OCI-LY7 (cell line): ENCODE data around the gene EGFR. TPM values are rescaled to one million over a fixed set of nuclear protein-coding genes. Genes with fewer than 3 reads are reported as not detected.

Experiments used
- BruUV-seq: library from RNA; stranded (reverse); fragments of 400-500 nt; replicated peaks from 2 replicates; lab custom pipeline; 2021; lab: Mats Ljungman, UMichigan
- CTCF ChIA-PET: fragments of 300-600 bp; sonication (Branson Sonifier 250); formaldehyde crosslinking; loops from one replicate; lab custom pipeline; 2022; ENCODE audit warnings: antibody characterized with exemption; ENCODE audit not compliant: unreplicated experiment; lab: Charles Lee
- POLR2A ChIA-PET: fragments of 300-600 bp; sonication (Branson Sonifier 250); formaldehyde crosslinking; loops from one replicate; lab custom pipeline; 2022; ENCODE audit warnings: antibody characterized with exemption; lab: Charles Lee
- DNase-seq: peaks from one replicate; pipeline ENCODE4 v3.0.0-alpha.2; 2015; ENCODE audit warnings: low spot score
- H2AFZ ChIP-seq: fragments of 200-600 bp; sonication (generic), shearing (Covaris generic); 2 replicates; pipeline ENCODE4 v1.6.1; 2014; ENCODE audit warnings: mild to moderate bottlenecking, antibody characterized with exemption, low read length, moderate library complexity
- H3K27ac ChIP-seq: fragments of 200-600 bp; sonication (generic); 2 replicates; pipeline ENCODE4 v1.5.1; 2014; ENCODE audit warnings: mixed run types, low read depth, mild to moderate bottlenecking, moderate library complexity, low read length, inconsistent platforms; ENCODE audit not compliant: poor library complexity, severe bottlenecking
- H3K36me3 ChIP-seq: fragments of 200-600 bp; sonication (generic); 2 replicates; pipeline ENCODE4 v1.6.1; 2014; ENCODE audit warnings: mild to moderate bottlenecking, antibody characterized with exemption, low read length, moderate library complexity, mixed read lengths; ENCODE audit not compliant: insufficient read depth
- H3K4me1 ChIP-seq: fragments of 200-600 bp; sonication (generic); 2 replicates; pipeline ENCODE4 v1.5.1; 2014; ENCODE audit warnings: mild to moderate bottlenecking, low read length; ENCODE audit not compliant: insufficient read depth, poor library complexity, severe bottlenecking
- H3K4me2 ChIP-seq: fragments of 200-600 bp; sonication (generic); 2 replicates; pipeline ENCODE4 v1.6.1; 2014; ENCODE audit warnings: mild to moderate bottlenecking, low read length
- H3K4me3 ChIP-seq: fragments of 200-600 bp; sonication (generic); 2 replicates; pipeline ENCODE4 v1.5.1; 2014; ENCODE audit warnings: mild to moderate bottlenecking, low read depth, low read length; ENCODE audit not compliant: poor library complexity, severe bottlenecking
- H3K79me2 ChIP-seq: fragments of 200-600 bp; sonication (generic); 2 replicates; pipeline ENCODE4 v1.6.1; 2016; ENCODE audit warnings: low read depth, mild to moderate bottlenecking, low read length, moderate library complexity, mixed read lengths; ENCODE audit not compliant: insufficient read depth
- H3K9me2 ChIP-seq: fragments of 200-600 bp; sonication (generic); 2 replicates; pipeline ENCODE4 v1.6.1; 2016; ENCODE audit warnings: mild to moderate bottlenecking, low read length, mixed read lengths; ENCODE audit not compliant: insufficient read depth
- H3K9me3 ChIP-seq: fragments of 200-600 bp; sonication (generic); 2 replicates; pipeline ENCODE4 v1.6.1; 2014; ENCODE audit warnings: mild to moderate bottlenecking, mixed run types, low read length, mixed read lengths
- H4K20me1 ChIP-seq: fragments of 200-600 bp; sonication (generic); 2 replicates; pipeline ENCODE4 v1.6.1; 2014; ENCODE audit warnings: mild to moderate bottlenecking, antibody characterized with exemption, low read length, moderate library complexity, mixed read lengths; ENCODE audit not compliant: insufficient read depth
- CTCF ChIP-seq: fragments of 200-600 bp; sonication (generic); conservative IDR thresholded peaks from 2 replicates; pipeline ENCODE4 v1.5.1; 2014; ENCODE audit warnings: mild to moderate bottlenecking, antibody characterized with exemption, low read length, moderate library complexity, mixed read lengths
- EZH2phosphoT487 ChIP-seq: fragments of 200-600 bp; sonication (generic); IDR thresholded peaks from 2 replicates; pipeline ENCODE4 v1.6.1; 2018; ENCODE audit warnings: low read depth, borderline replicate concordance, mild to moderate bottlenecking, mixed run types, antibody characterized with exemption, low read length, moderate library complexity, mixed read lengths
- intact Hi-C: fragments of 100-400 bp; cut with micrococcal nuclease; formaldehyde crosslinking; loops from one replicate; pipeline ENCODE4 v1.10.0; 2022; ENCODE audit not compliant: unreplicated experiment
- total RNA-seq, 2 experiments: library from RNA; depleted of rRNA in 1 of 2; stranded (reverse); fragments of >200 nt in 1 of 2; shearing (Covaris generic) in 1 of 2; gene quantifications; 2 replicates each; pipeline ENCODE4 v1.2.3, GENCODE V29; 2014 to 2022

EGFR gene
- total RNA-seq, 2 experiments from 2014 or later = 0.27 TPM; not detected in 1

- no peak overlapping the region for H2AFZ ChIP-seq
- H3K4me2 ChIP-seq = no peak overlapping the region
- ChIA-PET CTCF (no interaction called here), POLR2A (no interaction called here)
- TF ChIP-seq CTCF (no peak), EZH2phosphoT487 (no peak)
- intact Hi-C loops = no loop called here
- no peaks in the 10 kb centered on the region for H3K9me3 ChIP-seq
- no peaks in the 10 kb centered on the region for H3K9me2 ChIP-seq
- H3K4me1 ChIP-seq = no peaks in the 10 kb centered on the region
- no TSS peak for BruUV-seq
- no peaks in the 10 kb centered on the region for H3K79me2 ChIP-seq
- H3K36me3 ChIP-seq = no peaks in the 10 kb centered on the region
- no peaks in the 10 kb centered on the region for H4K20me1 ChIP-seq
- no peak overlapping the region for H3K27ac ChIP-seq
- no peak for DNase-seq
- H3K4me3 ChIP-seq = no peak overlapping the region
Observed at GRCh38 chr7:55178863-55179773, 160.3 kb downstream of the EGFR start.

GRCh38 chr7:55179931-55180682 is 161.3 kb downstream of the EGFR start:
- intact Hi-C loops = no loop called here
- no peaks in the 10 kb centered on the region for H3K79me2 ChIP-seq
- H3K4me1 ChIP-seq = no peaks in the 10 kb centered on the region
- ChIA-PET POLR2A (no interaction called here), CTCF (no interaction called here)
- no peak overlapping the region for H3K4me2 ChIP-seq
- DNase-seq = no peak
- no peak overlapping the region for H3K27ac ChIP-seq
- no peaks in the 10 kb centered on the region for H3K9me3 ChIP-seq
- no peaks in the 10 kb centered on the region for H4K20me1 ChIP-seq
- H3K9me2 ChIP-seq = no peaks in the 10 kb centered on the region
- no peak for TF ChIP-seq EZH2phosphoT487
- TF ChIP-seq CTCF = no peak
- H2AFZ ChIP-seq = no peak overlapping the region
- H3K36me3 ChIP-seq = no peaks in the 10 kb centered on the region
- H3K4me3 ChIP-seq = no peak overlapping the region
- no TSS peak for BruUV-seq
